Activated naive CD4-positive, alpha-beta T cell (primary cell): Measurements from ENCODE around the gene ZNF10.

Experiments
- DNase-seq, 4 experiments: peaks; one replicate each; lab custom pipeline; 2025; lab: John Stamatoyannopoulos, UW

Gene ZNF10

GRCh38 chr12:133130038-133130807 lies at the start of gene ZNF10, which contains the start of gene ZNF891:
Gene ZNF10 (plus strand): TSS chr12:133130627. CDS start chr12:133144493, 13,866 bp downstream.
Gene ZNF891 (minus strand): TSS chr12:133130274. CDS start chr12:133121918, 8,356 bp downstream.
- DNase-seq = peak; percentile 95 to 97 (median 96)

GRCh38 chr12:133081159-133081780 lies 49.2 kb upstream of the ZNF10 start:
- DNase-seq = no peak

GRCh38 chr12:133083345-133083744 lies 47.1 kb upstream of the ZNF10 start:
- no peak for DNase-seq

- no peak for DNase-seq
These were observed 24.8 kb upstream of the ZNF10 start for GRCh38 chr12:133105620-133106019.

- DNase-seq = no peak
These were observed 24.2 kb upstream of the ZNF10 start for GRCh38 chr12:133106253-133106652.

- no peak for DNase-seq
These were observed 23.3 kb upstream of the ZNF10 start for GRCh38 chr12:133107121-133107520.

GRCh38 chr12:133108150-133108549 lies 22.3 kb upstream of the ZNF10 start:
- no peak for DNase-seq

- DNase-seq = no peak
These were observed 9.8 kb upstream of the ZNF10 start for GRCh38 chr12:133120385-133121191.

GRCh38 chr12:133124674-133125073 lies 5.8 kb upstream of the ZNF10 start:
- DNase-seq = no peak

GRCh38 chr12:133129368-133130037 lies 924 bp upstream of the ZNF10 start:
- no peak for DNase-seq

GRCh38 chr12:133130808-133131128 lies 341 bp downstream of the ZNF10 start:
- DNase-seq = peak; percentile 15 to 41 (median 27)

- no peak for DNase-seq
These were observed 5.3 kb downstream of the ZNF10 start for GRCh38 chr12:133135747-133136146.

GRCh38 chr12:133145981-133146380 lies 15.6 kb downstream of the ZNF10 start:
- DNase-seq = no peak

GRCh38 chr12:133156125-133156690 lies 25.8 kb downstream of the ZNF10 start:
- DNase-seq = no peak

- no peak for DNase-seq
These were observed 35.3 kb downstream of the ZNF10 start for GRCh38 chr12:133165776-133166175.

GRCh38 chr12:133172491-133172890 lies 42.1 kb downstream of the ZNF10 start:
- no peak for DNase-seq

- DNase-seq = no peak
These were observed 44.5 kb downstream of the ZNF10 start for GRCh38 chr12:133174901-133175300.

- no peak for DNase-seq
These were observed 50.2 kb downstream of the ZNF10 start for GRCh38 chr12:133180669-133181068.

GRCh38 chr12:133181238-133181959 lies 51.0 kb downstream of the ZNF10 start, which contains the start of gene ZNF268:
Gene ZNF268 (plus strand): TSS chr12:133181495. CDS start chr12:133181998, 503 bp downstream.
- peak; percentile 72 to 83 (median 78) for DNase-seq

GRCh38 chr12:133190176-133190575 lies 59.7 kb downstream of the ZNF10 start:
- no peak for DNase-seq

- DNase-seq = no peak
These were observed 62.4 kb downstream of the ZNF10 start for GRCh38 chr12:133192847-133193246.
